Left lung (tissue), 10 donors: ENCODE measurements around the gene SSBP2. TPM values are rescaled to one million over a fixed set of nuclear protein-coding genes. Genes with fewer than 3 reads are reported as not detected.

Source experiments
- ATAC-seq: fragments of 200-7000 bp; cut with Tn5 transposase; one replicate; pipeline ENCODE4 v1.9.1; 2020; ENCODE audit warnings: moderate library complexity
- DNase-seq, 4 donors: peaks; one replicate each; pipeline ENCODE4 v3.0.0-alpha.2; 2013 to 2020
- H3K27ac ChIP-seq, 2 donors: fragments of 200-600 bp; sonication (generic) in 1 of 2; one replicate each; pipeline versions ENCODE4 v1.5.0 to v1.8.0; 2020 to 2021
- H3K27me3 ChIP-seq, 2 donors: fragments of 200-600 bp; sonication (generic) in 1 of 2; one replicate each; pipeline versions ENCODE4 v1.5.0 to v1.8.0; 2020 to 2021
- H3K36me3 ChIP-seq, 2 donors: fragments of 200-600 bp; sonication (generic) in 1 of 2; one replicate each; pipeline versions ENCODE4 v1.5.0 to v1.8.0; 2020 to 2021
- H3K4me1 ChIP-seq, 2 donors: fragments of 200-600 bp; one replicate each; pipeline ENCODE4 v1.8.0; 2021
- H3K4me3 ChIP-seq, 2 donors: fragments of 200-600 bp; sonication (generic) in 1 of 2; one replicate each; pipeline versions ENCODE4 v1.5.0 to v1.8.0; 2020 to 2021; ENCODE audit warnings: mild to moderate bottlenecking in 1 of 2
- H3K9me3 ChIP-seq, 2 donors: fragments of 200-600 bp; sonication (generic) in 1 of 2; one replicate each; pipeline versions ENCODE4 v1.5.0 to v1.8.0; 2020 to 2021
- CTCF ChIP-seq, 2 donors: fragments of 200-600 bp; sonication (generic) in 1 of 2; IDR thresholded peaks; one replicate each; pipeline versions ENCODE4 v1.5.0 to v1.8.0; 2021; ENCODE audit warnings: antibody characterized with exemption in 2 of 2
- intact Hi-C, 2 donors: fragments of 100-400 bp; cut with DNase I; formaldehyde crosslinking; loops; one replicate each; pipeline versions ENCODE4 v1.11.2 to v1.14.2; 2022
- polyA plus RNA-seq, 6 donors: library from polyadenylated mRNA; unstranded; fragments of 120-200 nt; gene quantifications; one replicate each; pipeline ENCODE4 v1.2.1, GENCODE V29; 2013; ENCODE audit not compliant: insufficient read length in 6 of 6
- total RNA-seq, 2 donors: library from RNA; stranded (reverse); fragmentation: NEBNext Ultra II Directional; extraction: Animal tissue kit (Norgen Biotek cat#: 25700); gene quantifications; one replicate each; pipeline ENCODE4 v1.2.1, GENCODE V29; 2021
- donor health status: DM: no; HTN: yes; CAD: no.
- donor health status: DM: no; HTN: no; CAD: no.

SSBP2 gene
- total and polyA plus RNA-seq, 8 donors, result 31.6 to 103 (median 74.8) TPM

DNA sequence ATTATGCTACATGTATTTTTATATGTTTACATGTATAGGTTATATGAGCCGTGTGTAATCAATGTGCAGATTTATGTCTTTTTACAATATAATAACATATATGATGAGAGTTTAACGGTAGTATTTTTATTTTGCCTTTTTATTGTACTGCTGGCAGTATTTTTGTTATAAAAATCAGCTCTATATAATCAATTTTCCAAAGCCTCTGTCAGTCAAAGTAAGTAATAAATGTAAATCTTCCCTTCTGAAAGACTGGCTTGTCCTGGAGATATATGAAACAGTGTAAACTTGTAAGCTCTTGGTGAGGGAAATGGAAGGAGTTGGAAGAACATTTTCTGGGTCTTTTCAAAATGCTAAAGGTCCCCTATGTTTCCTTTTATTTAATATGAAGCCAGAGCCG lies 173.8 kb downstream of the SSBP2 start:
- DNase-seq (no peak), ATAC-seq (no peak)
- TF ChIP-seq CTCF (IDR thresholded peaks at IDR 0.05), result no peak
- H3K9me3 ChIP-seq, result no peaks in the 10 kb centered on the region
- H3K36me3 ChIP-seq, result no peaks in the 10 kb centered on the region
- no peak overlapping the region for H3K27ac ChIP-seq
- H3K4me1 ChIP-seq, result peaks cover 0 to 12% of the 10 kb centered on the region in 2 donors
- no peaks in the 10 kb centered on the region for H3K27me3 ChIP-seq
- no peak overlapping the region for H3K4me3 ChIP-seq
- intact Hi-C loops, result no loop called here

GRCh38 chr5:81575924-81576323 lies 175.0 kb downstream of the SSBP2 start:
- Histone ChIP-seq H3K4me1 (peaks cover 0 to 12% of the 10 kb centered on the region in 2 donors), H3K36me3 (no peaks in the 10 kb centered on the region), H3K9me3 (no peaks in the 10 kb centered on the region), H3K27me3 (no peaks in the 10 kb centered on the region), H3K27ac (no peak overlapping the region), H3K4me3 (no peak overlapping the region)
- DNase-seq (no peak), ATAC-seq (no peak)
- no peak for TF ChIP-seq CTCF (IDR thresholded peaks at IDR 0.05)
- intact Hi-C loops, result no loop called here

- Histone ChIP-seq H3K9me3 (no peaks in the 10 kb centered on the region), H3K4me3 (no peak overlapping the region), H3K27me3 (no peaks in the 10 kb centered on the region), H3K27ac (no peak overlapping the region), H3K4me1 (no peaks in the 10 kb centered on the region), H3K36me3 (no peaks in the 10 kb centered on the region)
- ATAC-seq, result no peak
- no peak for DNase-seq
- no peak for TF ChIP-seq CTCF (IDR thresholded peaks at IDR 0.05)
- intact Hi-C loops, result no loop called here
Measured at GRCh38 chr5:81572201-81572600, 178.7 kb downstream of the SSBP2 start.

GRCh38 chr5:81558188-81558587 lies 192.7 kb downstream of the SSBP2 start:
- Histone ChIP-seq H3K4me1 (peaks cover 4% of the 10 kb centered on the region in 2 donors), H3K4me3 (no peak overlapping the region), H3K27me3 (no peaks in the 10 kb centered on the region), H3K9me3 (no peaks in the 10 kb centered on the region), H3K27ac (no peak overlapping the region), H3K36me3 (no peaks in the 10 kb centered on the region)
- DNase-seq (no peak), ATAC-seq (no peak)
- intact Hi-C loops, result no loop called here
- no peak for TF ChIP-seq CTCF (IDR thresholded peaks at IDR 0.05)

GRCh38 chr5:81556809-81557208 lies 194.1 kb downstream of the SSBP2 start:
- H3K4me3 ChIP-seq, result no peak overlapping the region
- H3K9me3 ChIP-seq, result no peaks in the 10 kb centered on the region
- no peak overlapping the region for H3K27ac ChIP-seq
- no peaks in the 10 kb centered on the region for H3K27me3 ChIP-seq
- no peak for TF ChIP-seq CTCF (IDR thresholded peaks at IDR 0.05)
- DNase-seq, result no peak
- ATAC-seq, result no peak
- intact Hi-C loops, result no loop called here
- peaks cover 4% of the 10 kb centered on the region in 2 donors for H3K4me1 ChIP-seq
- H3K36me3 ChIP-seq, result no peaks in the 10 kb centered on the region
